ENCODE measurements around the gene PKP2.

- no peak for TF ChIP-seq CTCF (IDR thresholded peaks at IDR 0.05)
- TF ChIP-seq POLR2A (IDR thresholded peaks at IDR 0.05): no peak
Observed at GRCh38 chr12:32893043-32893442, 3.5 kb downstream of the PKP2 start.
